ENCODE results near the gene PURA.

The PURA gene

DNA sequence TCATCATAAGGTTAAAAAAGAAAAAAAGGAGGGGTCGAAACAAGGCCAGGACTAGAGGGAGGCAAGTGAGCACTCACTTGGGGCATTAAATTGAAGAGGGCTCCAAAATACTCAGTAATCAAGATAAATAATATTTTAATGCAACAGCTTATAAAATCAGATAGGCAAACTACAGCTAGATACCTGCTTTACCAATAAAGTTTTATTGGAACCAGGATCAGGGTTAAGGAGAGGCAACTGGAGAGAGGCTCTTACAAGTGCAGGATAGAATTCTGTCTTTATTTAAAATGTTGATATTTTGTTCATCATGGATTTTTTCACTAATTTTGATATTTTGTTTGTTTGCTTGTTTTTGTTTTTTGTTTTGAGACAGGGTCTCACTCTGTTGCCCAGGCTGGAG, 30.3 kb upstream of the PURA start:
- Histone ChIP-seq H3K27ac (ENCODE audit: insufficient read depth in 1 of 2, low read depth in 1 of 2, low read length in 2 of 2, poor library complexity in 1 of 2, severe bottlenecking in 2 of 2) (no peak overlapping the region), H3K9me3 (ENCODE audit: control extremely low read depth in 1 of 5, control insufficient read depth in 4 of 5, insufficient read depth in 2 of 5, low read depth in 1 of 5, low read length in 4 of 5) (no peaks in the 10 kb centered on the region), H3K36me3 (ENCODE audit: control insufficient read depth in 4 of 4, insufficient read depth in 4 of 4, low read length in 3 of 4) (no peaks in the 10 kb centered on the region), H3K4me1 (ENCODE audit: control extremely low read depth in 1 of 4, control insufficient read depth in 4 of 4, insufficient read depth in 4 of 4, low read length in 3 of 4) (no peaks in the 10 kb centered on the region), H3K4me3 (ENCODE audit: control insufficient read depth in 1 of 7, extremely low read depth in 1 of 7, insufficient read depth in 4 of 7, low read depth in 2 of 7, low read length in 6 of 7) (no peak overlapping the region), H3K27me3 (replicated peaks in 2 of 5; ENCODE audit: control insufficient read depth in 4 of 5, insufficient read depth in 5 of 5, low read length in 4 of 5) (peaks cover 7 to 23% (median 14%) of the 10 kb centered on the region in 5 experiments)
- CTCF ChIA-PET = interaction anchor here (0.6 to 1.4 kb wide), 3 partner anchors 11 to 60 kb away, joined by 4 to 7 read pairs (median 5); no protein-coding TSS in a partner anchor
- DNase-seq = no peak
- POLR2A ChIA-PET = no interaction called here
- WGBS (ENCODE audit: insufficient coverage) = no CpG with 5 or more reads among the region's 1 CpG

GRCh38 chr5:140084541-140084940, 29.4 kb upstream of the PURA start:
- DNase-seq = no peak
- WGBS (ENCODE audit: insufficient coverage) = 60% methylated on average over 4 of the region's 4 CpGs
- Histone ChIP-seq H3K36me3 (ENCODE audit: control insufficient read depth in 4 of 4, insufficient read depth in 4 of 4, low read length in 3 of 4) (no peaks in the 10 kb centered on the region), H3K27me3 (replicated peaks in 2 of 5; ENCODE audit: control insufficient read depth in 4 of 5, insufficient read depth in 5 of 5, low read length in 4 of 5) (peaks cover 7 to 23% (median 14%) of the 10 kb centered on the region in 5 experiments), H3K4me3 (ENCODE audit: control insufficient read depth in 1 of 7, extremely low read depth in 1 of 7, insufficient read depth in 4 of 7, low read depth in 2 of 7, low read length in 6 of 7) (no peak overlapping the region), H3K9me3 (ENCODE audit: control extremely low read depth in 1 of 5, control insufficient read depth in 4 of 5, insufficient read depth in 2 of 5, low read depth in 1 of 5, low read length in 4 of 5) (peaks cover 0 to 2% (median 0%) of the 10 kb centered on the region in 5 experiments), H3K27ac (ENCODE audit: insufficient read depth in 1 of 2, low read depth in 1 of 2, low read length in 2 of 2, poor library complexity in 1 of 2, severe bottlenecking in 2 of 2) (no peak overlapping the region), H3K4me1 (ENCODE audit: control extremely low read depth in 1 of 4, control insufficient read depth in 4 of 4, insufficient read depth in 4 of 4, low read length in 3 of 4) (no peaks in the 10 kb centered on the region)
- ChIA-PET CTCF (interaction anchor here (0.9 to 1.9 kb wide), 5 partner anchors 10 to 67 kb away, joined by 3 to 7 read pairs (median 4); no protein-coding TSS in a partner anchor), POLR2A (no interaction called here)

DNA sequence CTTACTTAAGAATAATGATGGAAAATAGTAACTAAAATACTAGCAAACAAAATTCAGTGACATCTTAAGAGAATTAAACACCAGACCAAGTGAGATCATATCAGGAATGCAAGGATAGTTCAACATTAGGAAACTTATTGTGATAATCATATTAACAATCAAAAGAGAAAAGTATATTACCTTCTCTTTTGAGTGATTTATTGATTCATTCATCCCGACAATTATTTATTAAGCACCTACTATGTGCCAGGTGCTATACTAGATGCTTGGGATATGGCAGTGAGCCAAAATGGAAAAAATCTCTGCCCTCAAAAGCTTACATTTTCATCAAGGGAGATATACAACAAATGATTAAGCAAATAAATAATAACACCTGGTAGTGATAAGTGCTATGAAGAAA, 23.7 kb upstream of the PURA start:
- Histone ChIP-seq H3K9me3 (ENCODE audit: control extremely low read depth in 1 of 5, control insufficient read depth in 4 of 5, insufficient read depth in 2 of 5, low read depth in 1 of 5, low read length in 4 of 5) (peaks cover 2 to 14% (median 9%) of the 10 kb centered on the region in 5 experiments), H3K36me3 (ENCODE audit: control insufficient read depth in 4 of 4, insufficient read depth in 4 of 4, low read length in 3 of 4) (no peaks in the 10 kb centered on the region), H3K4me3 (ENCODE audit: control insufficient read depth in 1 of 7, extremely low read depth in 1 of 7, insufficient read depth in 4 of 7, low read depth in 2 of 7, low read length in 6 of 7) (no peak overlapping the region), H3K4me1 (ENCODE audit: control extremely low read depth in 1 of 4, control insufficient read depth in 4 of 4, insufficient read depth in 4 of 4, low read length in 3 of 4) (no peaks in the 10 kb centered on the region), H3K27me3 (replicated peaks in 2 of 5; ENCODE audit: control insufficient read depth in 4 of 5, insufficient read depth in 5 of 5, low read length in 4 of 5) (peaks cover 0 to 4% (median 4%) of the 10 kb centered on the region in 5 experiments), H3K27ac (ENCODE audit: insufficient read depth in 1 of 2, low read depth in 1 of 2, low read length in 2 of 2, poor library complexity in 1 of 2, severe bottlenecking in 2 of 2) (no peak overlapping the region)
- WGBS (ENCODE audit: insufficient coverage) = no CpG with 5 or more reads among the region's 1 CpG
- DNase-seq = no peak
- CTCF ChIA-PET = no interaction called here
- POLR2A ChIA-PET = no interaction called here

GRCh38 chr5:140093179-140093578, 20.7 kb upstream of the PURA start:
- DNase-seq = no peak
- Histone ChIP-seq H3K27ac (ENCODE audit: insufficient read depth in 1 of 2, low read depth in 1 of 2, low read length in 2 of 2, poor library complexity in 1 of 2, severe bottlenecking in 2 of 2) (no peak overlapping the region), H3K27me3 (replicated peaks in 2 of 5; ENCODE audit: control insufficient read depth in 4 of 5, insufficient read depth in 5 of 5, low read length in 4 of 5) (peaks cover 0 to 4% (median 0%) of the 10 kb centered on the region in 5 experiments), H3K4me1 (ENCODE audit: control extremely low read depth in 1 of 4, control insufficient read depth in 4 of 4, insufficient read depth in 4 of 4, low read length in 3 of 4) (no peaks in the 10 kb centered on the region), H3K9me3 (ENCODE audit: control extremely low read depth in 1 of 5, control insufficient read depth in 4 of 5, insufficient read depth in 2 of 5, low read depth in 1 of 5, low read length in 4 of 5) (peaks cover 2 to 14% (median 9%) of the 10 kb centered on the region in 5 experiments), H3K36me3 (ENCODE audit: control insufficient read depth in 4 of 4, insufficient read depth in 4 of 4, low read length in 3 of 4) (no peaks in the 10 kb centered on the region), H3K4me3 (ENCODE audit: control insufficient read depth in 1 of 7, extremely low read depth in 1 of 7, insufficient read depth in 4 of 7, low read depth in 2 of 7, low read length in 6 of 7) (no peak overlapping the region)
- no CpG with 5 or more reads among the region's 1 CpG for whole genome bisulfite sequencing (ENCODE audit: insufficient coverage)
- POLR2A ChIA-PET = no interaction called here
- CTCF ChIA-PET = no interaction called here

DNA sequence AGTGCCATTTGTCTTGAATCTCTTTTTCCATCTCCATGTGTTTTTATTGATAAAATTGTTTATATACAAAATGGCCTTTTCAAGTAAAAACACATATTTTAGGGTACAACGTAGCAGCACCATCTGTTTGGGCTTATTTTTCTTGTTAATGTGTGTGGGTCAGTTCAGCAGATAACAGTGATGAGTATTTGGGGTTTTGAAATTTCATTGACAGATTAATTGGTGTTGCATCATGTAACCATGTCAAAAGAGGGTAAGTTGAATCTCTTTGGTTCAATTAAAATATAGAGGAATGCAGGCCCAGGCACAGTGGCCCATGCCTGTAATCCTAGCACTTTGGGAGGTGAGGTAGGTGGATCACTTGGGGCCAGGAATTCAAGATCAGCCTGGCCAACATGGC, 20.0 kb upstream of the PURA start:
- ChIA-PET POLR2A (no interaction called here), CTCF (interaction anchor here (0.5 to 1.3 kb wide), 2 partner anchors 21 to 103 kb away, joined by 3 read pairs; no protein-coding TSS in a partner anchor)
- no peaks in the 10 kb centered on the region for H3K4me1 ChIP-seq (ENCODE audit: control extremely low read depth in 1 of 4, control insufficient read depth in 4 of 4, insufficient read depth in 4 of 4, low read length in 3 of 4)
- no peak overlapping the region for H3K27ac ChIP-seq (ENCODE audit: insufficient read depth in 1 of 2, low read depth in 1 of 2, low read length in 2 of 2, poor library complexity in 1 of 2, severe bottlenecking in 2 of 2)
- peaks cover 2 to 14% (median 9%) of the 10 kb centered on the region in 5 experiments for H3K9me3 ChIP-seq (ENCODE audit: control extremely low read depth in 1 of 5, control insufficient read depth in 4 of 5, insufficient read depth in 2 of 5, low read depth in 1 of 5, low read length in 4 of 5)
- no CpG with 5 or more reads among the region's 1 CpG for WGBS (ENCODE audit: insufficient coverage)
- DNase-seq = no peak
- H3K27me3 ChIP-seq (replicated peaks in 2 of 5; ENCODE audit: control insufficient read depth in 4 of 5, insufficient read depth in 5 of 5, low read length in 4 of 5) = peaks cover 0 to 4% (median 0%) of the 10 kb centered on the region in 5 experiments
- H3K4me3 ChIP-seq (ENCODE audit: control insufficient read depth in 1 of 7, extremely low read depth in 1 of 7, insufficient read depth in 4 of 7, low read depth in 2 of 7, low read length in 6 of 7) = no peak overlapping the region
- no peaks in the 10 kb centered on the region for H3K36me3 ChIP-seq (ENCODE audit: control insufficient read depth in 4 of 4, insufficient read depth in 4 of 4, low read length in 3 of 4)

DNA sequence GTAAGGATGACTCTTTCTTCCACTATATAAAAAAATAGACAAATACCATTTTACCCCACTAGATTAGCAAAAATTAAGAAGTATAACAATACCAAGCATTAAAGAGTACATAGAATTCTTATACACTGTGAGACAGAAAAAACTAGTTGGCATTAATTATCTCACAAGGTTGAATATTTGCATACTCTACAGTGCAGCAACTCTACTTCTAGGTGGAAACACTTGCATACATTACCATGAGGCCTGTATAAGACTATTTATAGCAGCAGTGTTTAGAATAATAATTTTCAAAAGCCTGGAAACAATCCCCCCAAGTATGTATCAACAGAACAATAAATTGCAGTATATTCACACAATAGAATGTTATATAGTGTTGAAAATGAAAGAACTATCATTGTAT, 19.0 kb upstream of the PURA start:
- ChIA-PET CTCF (interaction anchor here (0.9 to 1.3 kb wide), 2 partner anchors 22 to 44 kb away, joined by 3 read pairs; no protein-coding TSS in a partner anchor), POLR2A (no interaction called here)
- peaks cover 0 to 4% (median 0%) of the 10 kb centered on the region in 5 experiments for H3K27me3 ChIP-seq (replicated peaks in 2 of 5; ENCODE audit: control insufficient read depth in 4 of 5, insufficient read depth in 5 of 5, low read length in 4 of 5)
- no peak overlapping the region for H3K27ac ChIP-seq (ENCODE audit: insufficient read depth in 1 of 2, low read depth in 1 of 2, low read length in 2 of 2, poor library complexity in 1 of 2, severe bottlenecking in 2 of 2)
- DNase-seq = no peak
- H3K4me3 ChIP-seq (ENCODE audit: control insufficient read depth in 1 of 7, extremely low read depth in 1 of 7, insufficient read depth in 4 of 7, low read depth in 2 of 7, low read length in 6 of 7) = no peak overlapping the region
- no peaks in the 10 kb centered on the region for H3K36me3 ChIP-seq (ENCODE audit: control insufficient read depth in 4 of 4, insufficient read depth in 4 of 4, low read length in 3 of 4)
- H3K4me1 ChIP-seq (ENCODE audit: control extremely low read depth in 1 of 4, control insufficient read depth in 4 of 4, insufficient read depth in 4 of 4, low read length in 3 of 4) = no peaks in the 10 kb centered on the region
- H3K9me3 ChIP-seq (ENCODE audit: control extremely low read depth in 1 of 5, control insufficient read depth in 4 of 5, insufficient read depth in 2 of 5, low read depth in 1 of 5, low read length in 4 of 5) = peaks cover 1 to 9% (median 6%) of the 10 kb centered on the region in 5 experiments

- Histone ChIP-seq H3K9me3 (ENCODE audit: control extremely low read depth in 1 of 5, control insufficient read depth in 4 of 5, insufficient read depth in 2 of 5, low read depth in 1 of 5, low read length in 4 of 5) (no peaks in the 10 kb centered on the region), H3K4me1 (ENCODE audit: control extremely low read depth in 1 of 4, control insufficient read depth in 4 of 4, insufficient read depth in 4 of 4, low read length in 3 of 4) (peaks cover 0 to 2% (median under 1%) of the 10 kb centered on the region in 4 experiments), H3K36me3 (ENCODE audit: control insufficient read depth in 4 of 4, insufficient read depth in 4 of 4, low read length in 3 of 4) (no peaks in the 10 kb centered on the region), H3K27ac (ENCODE audit: insufficient read depth in 1 of 2, low read depth in 1 of 2, low read length in 2 of 2, poor library complexity in 1 of 2, severe bottlenecking in 2 of 2) (no peak overlapping the region), H3K4me3 (ENCODE audit: control insufficient read depth in 1 of 7, extremely low read depth in 1 of 7, insufficient read depth in 4 of 7, low read depth in 2 of 7, low read length in 6 of 7) (no peak overlapping the region), H3K27me3 (replicated peaks in 2 of 5; ENCODE audit: control insufficient read depth in 4 of 5, insufficient read depth in 5 of 5, low read length in 4 of 5) (peaks cover 0 to 15% (median 1%) of the 10 kb centered on the region in 5 experiments)
- POLR2A ChIA-PET = no interaction called here
- CTCF ChIA-PET = interaction anchor here (1.2 kb wide), 1 partner anchor 41 kb away, joined by 4 read pairs; no protein-coding TSS in a partner anchor
- DNase-seq = no peak
- no CpG with 5 or more reads among the region's 1 CpG for WGBS (ENCODE audit: insufficient coverage)
These were observed 12.7 kb upstream of the PURA start for GRCh38 chr5:140101179-140101578.

Data from common myeloid progenitor, CD34-positive (primary cell).